DMS53 (cell line): ENCODE measurements around the gene FPR2.
A peak's percentile ranks its signal among the peaks of the same experiment; 100 is the strongest.
"Not testable (repeated sequence)": the region's sequence is repeated elsewhere in the genome, so short reads cannot be mapped to it uniquely, and the experiment has no call there.

ENCODE experiments used
- DNase-seq: peaks from one replicate; lab custom pipeline; 2025; lab: John Stamatoyannopoulos, UW

The FPR2 gene, protein sequence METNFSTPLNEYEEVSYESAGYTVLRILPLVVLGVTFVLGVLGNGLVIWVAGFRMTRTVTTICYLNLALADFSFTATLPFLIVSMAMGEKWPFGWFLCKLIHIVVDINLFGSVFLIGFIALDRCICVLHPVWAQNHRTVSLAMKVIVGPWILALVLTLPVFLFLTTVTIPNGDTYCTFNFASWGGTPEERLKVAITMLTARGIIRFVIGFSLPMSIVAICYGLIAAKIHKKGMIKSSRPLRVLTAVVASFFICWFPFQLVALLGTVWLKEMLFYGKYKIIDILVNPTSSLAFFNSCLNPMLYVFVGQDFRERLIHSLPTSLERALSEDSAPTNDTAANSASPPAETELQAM

DNA sequence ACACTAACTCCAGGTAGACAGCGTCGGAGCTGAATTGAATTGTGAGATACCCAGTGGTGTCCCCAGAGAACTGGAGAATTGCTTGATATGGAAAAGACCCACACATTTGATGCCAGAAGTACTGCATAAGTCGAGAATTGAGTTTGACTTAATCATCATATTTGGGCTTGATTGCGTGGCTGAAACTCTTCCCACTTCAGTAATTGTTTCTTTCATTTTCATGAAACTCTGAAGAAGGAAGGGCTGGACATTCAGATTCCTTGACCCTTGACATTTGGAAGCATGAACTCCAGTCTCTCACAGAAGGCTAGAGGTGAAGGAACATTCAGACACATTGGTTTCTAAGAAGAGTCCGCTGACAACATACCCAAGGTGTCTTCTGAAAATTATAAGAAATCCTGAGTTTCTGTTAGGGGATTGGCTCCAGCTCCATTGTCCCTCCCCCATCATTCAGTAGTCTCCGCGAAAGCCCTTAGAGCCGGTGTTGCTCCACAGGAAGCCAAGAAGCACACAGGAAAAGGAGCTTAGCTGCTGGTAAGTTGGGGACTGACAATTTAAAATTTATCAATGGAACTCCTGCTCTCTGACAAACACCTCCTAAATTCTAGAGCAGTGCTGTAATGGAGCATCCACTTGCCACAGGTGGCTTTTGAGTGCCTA is at the start of gene FPR2:
TSS of gene FPR2 (plus strand) at position 484 of the 660 bp plus-strand sequence. CDS start 7,479 bp downstream, outside the sequence.
- DNase-seq, result no peak

DNA sequence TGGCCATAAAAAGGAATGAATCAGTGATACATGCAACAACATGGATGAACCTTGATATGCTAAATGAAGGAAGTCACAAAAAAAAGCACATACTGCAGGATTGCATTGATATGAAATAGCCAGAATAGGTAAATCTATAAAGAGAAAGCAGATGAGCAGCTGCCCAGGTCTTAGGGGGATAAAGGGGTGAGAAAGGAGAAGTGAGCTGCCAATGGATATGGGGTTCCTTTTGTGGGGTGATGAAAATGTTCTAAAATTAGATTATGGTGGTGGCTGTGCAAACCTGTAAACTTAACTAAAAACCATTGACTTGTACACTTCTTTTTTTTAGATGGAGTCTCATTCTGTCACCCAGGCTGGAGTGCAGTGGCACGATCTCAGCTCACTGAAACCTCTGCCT is 49.3 kb upstream of the FPR2 start:
- DNase-seq, result no peak

DNA sequence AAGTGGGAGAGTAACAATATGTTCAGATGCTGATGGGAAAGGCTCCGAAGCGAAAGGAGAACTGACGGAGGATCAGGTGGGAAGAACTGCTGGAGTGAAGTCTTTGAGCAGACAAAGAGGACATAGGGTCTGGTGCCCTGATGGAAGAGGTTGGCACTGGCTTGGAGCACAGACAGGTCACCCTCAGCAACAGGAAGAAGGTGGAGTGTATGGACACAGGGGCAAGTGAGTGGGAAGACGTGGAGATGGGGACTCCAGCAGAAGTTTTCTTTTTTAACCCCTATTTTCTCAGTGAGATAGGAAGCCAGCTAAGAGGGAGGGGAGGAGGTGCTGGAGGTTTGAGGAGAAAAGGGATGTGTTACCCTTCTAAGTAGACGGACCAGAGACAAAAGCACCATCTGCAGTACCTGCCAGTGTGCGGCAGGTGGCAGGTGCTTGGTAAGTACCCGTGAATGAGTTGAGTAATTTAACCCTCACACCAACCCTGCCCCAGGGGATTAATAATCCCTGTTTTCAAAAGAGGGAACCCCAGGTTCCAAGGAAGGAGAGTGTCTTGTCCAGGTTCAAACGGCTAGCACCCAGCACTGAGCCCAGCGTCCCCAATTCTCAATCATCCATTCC is 48.4 kb upstream of the FPR2 start:
- DNase-seq, result peak; percentile 37

DNA sequence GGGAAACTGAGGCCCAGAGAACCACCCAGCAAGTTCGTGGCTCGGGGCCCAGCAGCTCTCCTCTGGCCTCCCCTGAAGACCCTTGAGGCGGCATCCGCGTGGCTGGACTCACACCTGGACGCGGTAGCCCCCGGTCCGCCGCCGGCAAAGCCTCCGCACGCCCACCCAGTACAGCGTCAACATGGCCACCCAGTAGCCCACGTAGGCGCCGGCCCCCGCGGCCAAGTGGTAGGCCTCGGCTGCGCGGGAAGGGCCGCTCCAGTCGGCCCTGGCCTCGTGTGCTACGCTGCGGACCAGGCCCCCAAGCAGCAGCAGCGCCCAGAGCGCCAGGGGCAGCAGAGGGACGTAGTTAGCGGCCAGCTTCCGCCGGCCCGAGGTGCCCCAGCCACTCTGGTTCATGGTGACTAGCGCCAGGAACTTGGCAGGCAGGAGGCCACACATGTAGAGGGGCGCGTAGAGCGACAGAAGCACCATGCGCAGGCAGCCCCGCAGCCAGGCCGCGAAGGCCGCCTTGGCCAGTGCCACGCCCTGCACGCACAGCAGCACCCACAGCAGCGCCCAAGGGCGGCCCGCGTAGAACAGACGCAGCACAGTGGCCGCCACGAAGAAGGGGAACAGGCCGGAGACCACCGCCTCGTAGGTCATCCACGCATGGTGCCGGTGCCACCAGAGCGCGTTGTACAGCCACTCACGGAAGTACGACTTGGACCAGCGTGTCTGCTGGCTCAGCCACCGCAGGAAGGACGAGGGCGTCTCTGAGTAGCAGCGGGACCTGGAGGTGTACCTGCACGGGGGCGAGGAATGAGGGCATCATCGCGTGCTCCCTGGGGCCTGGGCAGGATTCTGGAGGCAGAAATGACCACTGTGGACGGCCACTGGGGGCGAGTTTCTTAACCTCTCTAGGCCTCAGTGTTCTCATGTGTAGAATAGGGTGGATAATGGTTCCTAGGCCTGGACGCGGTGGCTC is 47.4 kb upstream of the FPR2 start:
- no peak for DNase-seq

DNA sequence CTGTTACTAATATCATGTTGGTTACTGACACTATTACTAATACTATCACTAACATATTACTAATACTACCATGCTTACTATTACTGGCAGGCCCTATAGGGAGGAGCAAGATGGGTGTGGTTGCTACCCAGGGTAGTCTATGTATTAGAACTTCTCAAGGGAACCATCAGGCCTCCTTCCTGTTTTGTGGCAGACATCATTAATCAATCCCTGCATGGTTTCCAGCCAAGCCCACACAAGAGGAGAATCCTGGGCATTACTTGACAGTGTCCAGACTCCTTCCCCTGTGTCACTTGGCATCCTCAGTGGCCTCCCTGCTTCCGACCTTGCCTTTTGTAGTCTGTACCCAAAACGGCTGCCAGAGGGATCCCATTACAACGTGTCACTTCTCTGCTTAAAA is 46.1 kb upstream of the FPR2 start:
- DNase-seq, result no peak

DNA sequence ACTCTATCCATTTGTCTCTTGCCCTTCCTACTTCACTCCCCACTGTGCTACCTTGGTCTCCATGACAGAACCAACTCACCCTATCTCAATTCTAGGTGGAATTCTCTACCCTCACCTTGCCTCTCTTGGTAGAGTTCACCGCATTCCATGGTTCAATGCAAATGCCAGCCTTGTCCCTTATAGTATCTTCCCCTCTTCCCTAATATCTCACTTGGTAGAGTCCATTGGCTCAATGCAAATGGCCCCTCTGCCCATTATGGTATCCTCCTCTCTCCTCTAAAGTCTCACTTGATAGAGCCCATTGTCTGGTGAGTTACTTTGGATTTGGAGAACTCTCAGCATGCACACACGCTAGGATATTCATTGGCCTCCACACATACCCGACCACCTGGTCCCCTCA is 45.1 kb upstream of the FPR2 start:
- DNase-seq, result no peak

DNA sequence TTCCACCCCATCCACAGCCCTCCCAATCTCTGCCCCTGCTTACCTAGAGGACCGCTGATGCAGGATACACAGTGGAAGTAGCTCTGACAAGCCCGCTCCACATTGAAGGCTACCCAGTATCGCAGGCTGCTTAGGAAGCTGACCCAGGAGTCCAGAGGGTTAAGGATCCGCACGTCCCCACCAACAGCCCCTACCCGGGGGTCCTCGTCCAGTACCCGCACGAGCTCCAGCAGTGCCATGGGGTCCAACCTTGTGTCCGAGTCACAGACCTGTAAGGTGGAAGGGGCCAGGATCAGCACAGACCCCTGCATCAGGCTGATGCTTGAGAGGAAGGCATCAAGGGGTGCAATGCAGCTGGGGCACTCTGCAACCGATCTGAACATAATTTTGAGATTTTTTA is 44.1 kb upstream of the FPR2 start:
- no peak for DNase-seq

DNA sequence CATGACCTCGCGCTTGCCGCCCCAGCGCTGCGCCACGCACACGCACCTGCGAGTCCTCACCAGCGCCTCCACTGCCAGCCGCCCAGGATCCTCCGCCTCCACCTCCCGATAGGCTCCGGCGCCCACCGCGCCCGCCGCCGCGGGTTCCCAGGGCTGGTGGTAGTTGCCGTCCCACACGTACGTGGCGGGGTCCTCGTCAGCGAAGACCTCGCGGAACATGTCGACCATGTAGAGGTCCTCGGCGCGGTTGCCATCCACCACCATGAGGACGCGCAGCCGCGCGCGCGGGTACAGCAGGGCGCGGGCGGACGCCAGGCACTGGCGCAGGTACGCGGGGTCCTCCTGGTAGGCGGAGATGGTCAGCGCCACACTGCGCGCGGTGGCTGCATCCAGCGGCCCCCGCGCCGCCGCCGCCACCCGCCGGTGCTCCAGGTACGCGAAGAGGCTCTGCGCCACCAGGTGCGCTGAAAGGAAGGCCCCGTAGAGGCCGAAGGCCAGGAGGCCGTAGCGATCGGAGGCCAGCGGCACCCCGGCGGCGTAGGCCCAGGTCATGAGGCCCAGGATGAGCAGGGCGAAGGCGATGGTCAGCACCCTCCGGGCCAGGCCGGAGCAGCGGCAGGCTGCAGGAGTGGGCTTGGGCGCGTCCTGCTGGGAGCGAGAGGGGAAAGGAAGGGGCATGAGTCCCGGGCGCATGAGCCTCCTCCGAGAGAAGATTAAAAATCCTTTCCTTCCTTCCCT is 41.6 kb upstream of the FPR2 start:
- DNase-seq, result no peak

DNA sequence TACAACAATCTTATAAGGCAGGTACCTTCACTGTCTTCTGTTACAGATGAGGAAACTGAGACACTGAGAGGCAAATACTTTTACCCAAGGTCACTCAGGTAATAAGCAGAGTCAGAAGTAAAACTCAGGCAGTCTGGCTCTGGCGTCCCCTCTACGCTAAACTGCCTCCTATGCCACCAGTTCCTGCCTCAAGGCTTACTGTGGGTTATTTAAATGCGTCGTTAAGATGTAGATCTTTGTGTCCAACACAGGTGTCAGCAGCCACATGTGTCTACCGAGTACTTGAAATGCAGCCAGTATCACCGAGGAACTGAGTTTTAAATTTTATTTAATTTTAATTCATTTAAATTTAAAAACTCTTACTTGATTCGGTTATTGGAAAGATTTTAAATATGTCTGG is 39.1 kb upstream of the FPR2 start:
- DNase-seq, result no peak

DNA sequence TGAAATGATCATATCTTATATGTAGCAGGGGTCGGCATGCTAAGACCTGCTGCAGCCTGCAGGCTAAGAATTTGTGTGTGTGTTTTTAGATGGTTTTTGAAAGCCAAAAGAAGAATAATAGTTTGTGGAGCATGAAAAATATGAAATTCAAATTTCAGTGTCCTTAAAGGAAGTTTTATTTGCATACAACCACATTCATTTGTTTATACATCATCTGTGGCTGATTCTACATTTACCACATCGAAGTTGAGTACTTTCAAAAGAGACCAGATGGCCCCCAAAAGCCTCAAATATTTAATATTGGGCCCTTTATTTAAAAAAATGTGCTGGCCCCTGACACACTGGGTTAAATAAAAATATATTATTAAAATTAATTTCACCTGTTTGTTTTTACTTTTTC is 38.5 kb upstream of the FPR2 start:
- no peak for DNase-seq

DNA sequence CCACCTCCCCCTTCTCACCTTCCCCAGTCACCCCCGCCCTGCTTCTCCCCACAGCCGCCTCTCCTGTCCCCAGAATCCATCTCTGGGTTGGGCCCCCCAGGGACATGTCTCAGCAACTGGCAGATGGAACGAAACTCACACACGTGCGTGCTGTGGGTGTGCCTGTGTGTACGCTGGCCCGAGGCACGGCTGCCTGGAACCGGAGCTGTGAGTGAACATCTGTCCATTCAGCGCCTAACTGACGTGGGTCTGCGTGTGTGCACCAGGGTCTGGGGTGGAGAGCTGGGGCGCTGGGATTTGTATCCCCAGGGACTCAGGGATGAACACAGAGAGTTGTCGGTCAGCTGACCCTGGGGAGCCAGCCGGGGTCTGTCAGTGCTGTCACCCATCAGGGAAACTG is 36.4 kb upstream of the FPR2 start:
- no peak for DNase-seq

DNA sequence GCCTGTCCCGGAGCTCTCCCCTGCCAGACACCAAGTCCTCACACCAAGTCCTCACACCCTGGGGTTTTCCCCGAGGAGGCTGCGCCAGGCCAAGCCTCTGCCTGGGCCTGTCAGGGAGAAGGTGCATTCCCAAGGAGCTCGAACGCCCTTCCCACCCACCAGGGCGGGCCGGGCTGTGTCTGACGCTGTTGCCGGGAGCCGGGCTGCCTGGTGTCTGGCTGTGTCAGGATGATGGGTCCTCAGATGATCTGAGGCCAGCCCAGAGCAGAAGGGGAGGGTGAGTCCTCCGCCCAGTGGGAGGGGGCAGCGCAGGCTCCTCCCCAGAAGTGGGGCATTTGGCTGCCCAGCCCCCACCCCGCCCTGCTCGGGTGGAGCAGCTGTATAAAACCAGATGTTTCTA is 34.9 kb upstream of the FPR2 start:
- no peak for DNase-seq

DNA sequence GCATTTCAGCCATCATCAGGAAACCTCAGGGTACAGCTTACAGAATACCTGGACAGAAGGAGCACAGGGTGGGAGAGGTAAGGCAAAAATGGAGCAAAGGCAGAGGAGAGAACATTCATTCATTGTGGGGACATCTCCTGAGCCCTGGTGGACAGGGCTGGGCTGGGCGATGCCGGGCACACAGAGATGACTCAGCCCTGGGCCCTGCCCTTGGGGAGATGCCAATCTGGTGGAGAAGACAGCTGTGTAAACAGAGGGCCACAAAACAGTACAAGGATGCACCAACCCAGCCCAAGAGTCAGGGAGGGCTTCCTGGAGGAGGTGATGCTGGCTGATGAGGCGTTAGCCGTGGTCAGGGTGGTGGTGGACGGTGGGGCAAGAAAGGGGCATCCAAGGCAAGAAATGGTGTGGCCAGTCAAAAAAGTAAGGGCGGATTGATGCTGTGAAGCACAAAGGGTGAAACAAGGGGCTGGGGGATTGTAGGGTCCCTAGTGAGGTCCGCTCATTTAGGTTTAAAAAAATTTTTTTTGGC is 33.6 kb upstream of the FPR2 start:
- no peak for DNase-seq

DNA sequence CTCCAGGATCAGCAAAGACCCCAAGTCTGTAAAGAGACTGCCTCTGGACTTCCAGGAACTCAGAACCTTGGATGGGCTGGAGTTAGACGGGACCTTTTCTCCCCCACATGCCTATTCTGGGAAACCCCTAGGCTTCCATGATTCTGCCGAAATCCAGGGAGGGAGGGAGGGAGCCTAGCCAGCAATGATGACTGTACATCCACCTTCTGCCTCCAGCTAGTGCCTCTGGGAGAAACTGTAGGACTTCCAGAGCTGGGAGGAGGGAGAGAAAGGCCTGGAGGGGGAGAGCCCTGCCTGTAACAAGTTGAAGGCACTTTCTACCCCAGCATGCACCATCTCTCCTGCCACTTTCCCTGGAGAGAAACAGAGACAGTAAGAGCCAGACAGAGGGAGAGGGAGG is 31.2 kb upstream of the FPR2 start:
- no peak for DNase-seq

DNA sequence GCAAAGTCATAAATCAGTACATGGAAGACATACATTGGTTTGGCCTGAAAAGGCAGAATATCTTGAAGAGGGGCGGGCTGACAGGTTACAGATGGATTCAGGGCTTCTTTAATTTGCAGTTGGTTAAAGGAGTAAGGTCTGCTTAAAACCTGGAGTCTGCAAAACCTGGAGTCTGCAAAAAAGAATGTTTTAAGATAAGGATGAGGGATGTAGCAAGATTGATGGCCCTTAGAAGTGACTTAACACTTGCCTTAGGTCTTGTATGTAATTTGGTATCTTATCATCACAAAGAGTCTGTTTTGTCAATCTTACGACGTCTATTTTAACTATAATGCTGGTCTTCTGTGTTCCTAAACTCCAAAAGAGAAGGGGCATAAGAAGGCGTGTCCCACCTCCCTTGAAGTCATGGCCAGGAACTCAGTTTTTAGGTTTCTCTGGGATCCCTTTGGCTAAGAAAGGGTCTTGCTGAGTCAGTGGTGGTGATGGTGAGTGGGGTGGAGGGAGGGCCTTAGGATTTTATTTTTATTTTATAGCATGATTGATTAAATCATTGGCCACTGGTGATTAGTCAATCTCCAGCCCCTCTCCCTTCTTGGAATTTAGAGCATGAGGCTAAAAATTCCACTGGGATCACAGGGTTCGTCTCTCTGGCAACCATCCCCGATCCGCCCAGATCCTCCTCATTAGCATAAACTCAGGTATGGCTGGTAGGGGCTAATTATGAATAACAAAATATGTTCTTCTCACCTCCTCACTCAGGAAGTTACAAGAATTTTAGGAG is 27.0 kb upstream of the FPR2 start:
- no peak for DNase-seq

DNA sequence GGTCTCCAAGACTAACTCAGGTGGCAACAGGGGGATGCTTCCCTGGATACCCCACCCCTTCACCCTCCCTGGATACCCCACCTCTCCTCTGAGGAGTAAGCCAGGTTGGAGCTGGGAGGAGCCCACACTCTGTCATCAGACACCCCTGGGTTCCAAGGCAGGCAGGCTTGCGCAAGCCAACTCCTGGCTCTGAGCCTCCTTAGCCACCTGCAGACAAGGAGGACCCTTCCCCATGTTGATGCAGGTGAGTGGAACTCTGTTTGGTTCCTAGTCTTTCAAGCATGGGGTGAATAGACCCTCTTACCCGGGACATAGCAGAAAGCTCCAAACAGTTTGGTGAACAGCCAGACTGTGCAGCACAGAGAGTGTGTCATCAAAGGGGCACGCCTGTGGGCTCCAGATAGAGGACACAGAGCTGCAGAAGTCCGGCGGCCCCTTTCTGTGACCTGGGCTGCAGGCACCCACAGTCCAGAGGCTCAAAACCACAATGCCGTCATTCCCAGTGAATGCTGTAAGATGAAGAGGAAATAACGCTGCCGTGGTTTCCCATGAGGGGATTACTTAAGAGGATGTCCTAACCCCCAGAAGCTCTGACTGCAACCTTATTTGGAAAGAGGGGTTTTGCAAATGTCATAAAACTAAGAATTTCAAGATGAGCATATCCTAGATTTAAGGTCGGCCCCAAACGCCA is 25.1 kb upstream of the FPR2 start:
- no peak for DNase-seq

DNA sequence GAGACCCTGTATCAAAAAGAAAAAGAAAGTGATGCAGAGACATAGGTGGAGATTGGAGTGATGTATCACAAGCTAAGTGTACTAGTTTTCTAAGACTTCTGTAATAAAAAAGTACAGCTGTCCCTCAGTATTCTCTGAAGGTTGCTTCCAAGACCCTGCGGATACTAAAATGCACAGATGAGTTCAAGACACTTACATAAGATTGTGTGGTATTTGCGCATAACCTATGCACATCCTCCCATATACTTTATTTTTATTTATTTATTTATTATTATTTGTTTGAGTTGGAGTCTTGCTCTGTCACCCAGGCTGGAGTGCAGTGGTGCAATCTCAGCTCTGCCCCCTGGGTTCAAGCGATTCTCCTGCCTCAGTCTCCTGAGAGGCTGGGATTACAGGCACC is 23.6 kb upstream of the FPR2 start:
- DNase-seq, result no peak

DNA sequence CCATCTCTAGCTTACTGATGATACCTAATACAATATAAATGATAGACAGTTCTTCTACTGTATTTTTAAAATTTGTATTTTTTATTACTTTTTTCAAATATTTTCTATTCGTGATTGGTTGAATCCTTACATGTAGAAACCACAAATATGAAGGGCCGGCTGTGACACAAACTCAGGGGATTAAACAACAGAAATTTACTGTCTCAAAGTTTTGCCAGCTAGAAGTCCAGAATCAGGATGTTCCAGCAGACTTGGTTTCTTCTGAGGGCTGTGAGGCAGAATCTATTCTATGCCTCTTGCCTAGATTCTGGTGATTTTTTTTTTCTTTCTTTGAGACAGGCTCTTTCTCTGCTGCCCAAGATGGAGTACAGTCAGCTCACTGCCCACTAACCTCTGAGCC is 23.1 kb upstream of the FPR2 start:
- DNase-seq, result no peak

DNA sequence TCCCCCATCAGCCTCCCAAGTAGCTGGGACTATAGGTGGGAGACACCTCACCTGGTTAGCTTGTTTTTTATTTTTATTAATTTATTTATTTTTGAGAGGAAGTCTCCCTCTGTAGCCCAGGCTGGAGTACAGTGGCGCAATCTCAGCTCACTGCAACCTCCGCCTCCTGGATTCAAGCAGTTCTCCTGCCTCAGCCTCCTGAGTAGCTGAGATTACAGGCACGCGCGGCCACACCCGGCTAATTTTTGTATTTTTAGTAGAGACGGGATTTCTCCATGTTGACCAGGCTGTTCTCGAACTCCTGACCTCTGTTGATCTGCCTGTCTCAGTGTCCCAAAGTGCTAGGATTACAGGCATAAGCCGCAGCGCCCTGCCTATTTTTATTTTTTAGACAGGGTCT is 22.5 kb upstream of the FPR2 start:
- not testable (repeated sequence) for DNase-seq
